Stimulated activated naive CD8-positive, alpha-beta T cell treated with anti-CD3 and anti-CD28 coated beads, Interleukin-15, Interleukin-2, amounts not matched to agents 100 ng/mL and 50 ng/mL, for 24 hours (primary cell): Measurements from ENCODE around the gene EPS8L3.
"Not testable (repeated sequence)": the region's sequence is repeated elsewhere in the genome, so short reads cannot be mapped to it uniquely, and the experiment has no call there.

Experiments used
- H3K27ac Mint-ChIP-seq: one replicate; pipeline ENCODE4 v1.8.0; 2021; ENCODE audit warnings: mild to moderate bottlenecking, mixed read lengths
- H3K27me3 Mint-ChIP-seq: one replicate; pipeline ENCODE4 v1.8.0; 2021; ENCODE audit warnings: mixed read lengths
- H3K36me3 Mint-ChIP-seq: one replicate; pipeline ENCODE4 v1.8.0; 2021; ENCODE audit warnings: low read depth, mixed read lengths
- H3K4me1 Mint-ChIP-seq: one replicate; pipeline ENCODE4 v1.8.0; 2021; ENCODE audit warnings: low read depth, mixed read lengths
- H3K4me3 Mint-ChIP-seq: one replicate; pipeline ENCODE4 v1.8.0; 2021; ENCODE audit warnings: mild to moderate bottlenecking, mixed read lengths
- H3K9me3 Mint-ChIP-seq: one replicate; pipeline ENCODE4 v1.8.0; 2021; ENCODE audit warnings: mixed read lengths

EPS8L3 gene

GRCh38 chr1:109776911-109777310 is 13.2 kb upstream of the EPS8L3 start:
- no peaks in the 10 kb centered on the region for H3K27me3 Mint-ChIP-seq
- H3K4me1 Mint-ChIP-seq = no peaks in the 10 kb centered on the region
- no peaks in the 10 kb centered on the region for H3K36me3 Mint-ChIP-seq
- no peak overlapping the region for H3K27ac Mint-ChIP-seq
- H3K4me3 Mint-ChIP-seq = no peak overlapping the region
- no peaks in the 10 kb centered on the region for H3K9me3 Mint-ChIP-seq

GRCh38 chr1:109776206-109776835 is 12.6 kb upstream of the EPS8L3 start:
- Mint-ChIP-seq H3K27me3 (no peaks in the 10 kb centered on the region), H3K36me3 (no peaks in the 10 kb centered on the region), H3K27ac (peak overlapping the region; percentile 28)

GRCh38 chr1:109775398-109775797 is 11.7 kb upstream of the EPS8L3 start:
- Mint-ChIP-seq H3K36me3 (no peaks in the 10 kb centered on the region), H3K4me3 (no peak overlapping the region), H3K9me3 (no peaks in the 10 kb centered on the region), H3K4me1 (no peaks in the 10 kb centered on the region), H3K27ac (no peak overlapping the region), H3K27me3 (no peaks in the 10 kb centered on the region)

More at GRCh38 chr1:109776206-109776835, 12.6 kb upstream of the EPS8L3 start:
- H3K9me3 Mint-ChIP-seq = no peaks in the 10 kb centered on the region
- H3K4me3 Mint-ChIP-seq = no peak overlapping the region
- H3K4me1 Mint-ChIP-seq = no peaks in the 10 kb centered on the region

GRCh38 chr1:109773900-109774485 is 10.3 kb upstream of the EPS8L3 start:
- H3K27me3 Mint-ChIP-seq = no peaks in the 10 kb centered on the region
- H3K9me3 Mint-ChIP-seq = no peaks in the 10 kb centered on the region
- H3K4me3 Mint-ChIP-seq = no peak overlapping the region
- H3K4me1 Mint-ChIP-seq = peaks cover 5% of the 10 kb centered on the region
- no peak overlapping the region for H3K27ac Mint-ChIP-seq
- no peaks in the 10 kb centered on the region for H3K36me3 Mint-ChIP-seq

- Mint-ChIP-seq H3K4me1 (peaks cover 5% of the 10 kb centered on the region), H3K36me3 (no peaks in the 10 kb centered on the region), H3K4me3 (no peak overlapping the region), H3K27me3 (no peaks in the 10 kb centered on the region), H3K27ac (no peak overlapping the region), H3K9me3 (no peaks in the 10 kb centered on the region)
These were observed 9.6 kb upstream of the EPS8L3 start for GRCh38 chr1:109773203-109773899.

- no peaks in the 10 kb centered on the region for H3K36me3 Mint-ChIP-seq
These were observed 9.0 kb upstream of the EPS8L3 start for GRCh38 chr1:109772658-109773202.

GRCh38 chr1:109771712-109772657 is 8.3 kb upstream of the EPS8L3 start:
- no peaks in the 10 kb centered on the region for H3K9me3 Mint-ChIP-seq
- H3K36me3 Mint-ChIP-seq = no peaks in the 10 kb centered on the region
- peaks cover 5% of the 10 kb centered on the region for H3K4me1 Mint-ChIP-seq
- no peak overlapping the region for H3K4me3 Mint-ChIP-seq
- H3K27me3 Mint-ChIP-seq = no peaks in the 10 kb centered on the region
- H3K27ac Mint-ChIP-seq = no peak overlapping the region

More at GRCh38 chr1:109772658-109773202, 9.0 kb upstream of the EPS8L3 start:
- no peak overlapping the region for H3K4me3 Mint-ChIP-seq
- H3K4me1 Mint-ChIP-seq = peaks cover 5% of the 10 kb centered on the region
- no peaks in the 10 kb centered on the region for H3K9me3 Mint-ChIP-seq
- H3K27ac Mint-ChIP-seq = no peak overlapping the region
- H3K27me3 Mint-ChIP-seq = no peaks in the 10 kb centered on the region

- H3K27ac Mint-ChIP-seq = no peak overlapping the region
- H3K4me3 Mint-ChIP-seq = no peak overlapping the region
- H3K9me3 Mint-ChIP-seq = no peaks in the 10 kb centered on the region
- peaks cover 5% of the 10 kb centered on the region for H3K4me1 Mint-ChIP-seq
- H3K27me3 Mint-ChIP-seq = no peaks in the 10 kb centered on the region
- no peaks in the 10 kb centered on the region for H3K36me3 Mint-ChIP-seq
These were observed 6.8 kb upstream of the EPS8L3 start for GRCh38 chr1:109770331-109771095.

GRCh38 chr1:109769330-109770078 is 5.8 kb upstream of the EPS8L3 start:
- H3K9me3 Mint-ChIP-seq = no peaks in the 10 kb centered on the region
- H3K27me3 Mint-ChIP-seq = no peaks in the 10 kb centered on the region
- no peaks in the 10 kb centered on the region for H3K36me3 Mint-ChIP-seq
- peaks cover 5% of the 10 kb centered on the region for H3K4me1 Mint-ChIP-seq
- H3K4me3 Mint-ChIP-seq = no peak overlapping the region
- H3K27ac Mint-ChIP-seq = no peak overlapping the region

- Mint-ChIP-seq H3K4me3 (no peak overlapping the region), H3K4me1 (peaks cover 5% of the 10 kb centered on the region), H3K36me3 (no peaks in the 10 kb centered on the region), H3K9me3 (no peaks in the 10 kb centered on the region), H3K27me3 (no peaks in the 10 kb centered on the region), H3K27ac (no peak overlapping the region)
These were observed 5.1 kb upstream of the EPS8L3 start for GRCh38 chr1:109768820-109769219.

GRCh38 chr1:109768335-109768650 is 4.6 kb upstream of the EPS8L3 start:
- Mint-ChIP-seq H3K4me1 (peaks cover 5% of the 10 kb centered on the region), H3K4me3 (no peak overlapping the region), H3K9me3 (no peaks in the 10 kb centered on the region), H3K36me3 (no peaks in the 10 kb centered on the region), H3K27ac (no peak overlapping the region), H3K27me3 (no peaks in the 10 kb centered on the region)

GRCh38 chr1:109767637-109768334 is 4.1 kb upstream of the EPS8L3 start:
- H3K36me3 Mint-ChIP-seq = no peaks in the 10 kb centered on the region
- no peak overlapping the region for H3K4me3 Mint-ChIP-seq
- H3K9me3 Mint-ChIP-seq = no peaks in the 10 kb centered on the region
- H3K27me3 Mint-ChIP-seq = no peaks in the 10 kb centered on the region
- H3K27ac Mint-ChIP-seq = no peak overlapping the region
- peaks cover 5% of the 10 kb centered on the region for H3K4me1 Mint-ChIP-seq

- H3K9me3 Mint-ChIP-seq, H3K4me3 Mint-ChIP-seq, H3K36me3 Mint-ChIP-seq, H3K27me3 Mint-ChIP-seq, H3K27ac Mint-ChIP-seq, H3K4me1 Mint-ChIP-seq: not testable (repeated sequence)
These were observed 3.4 kb upstream of the EPS8L3 start for GRCh38 chr1:109766991-109767636.
